ACC112 (cell line): Measurements from ENCODE around the gene TNRC6C.

Experiments used
- H2AFZ ChIP-seq: fragments of 200-600 bp; sonication (generic); one replicate; pipeline ENCODE4 v1.6.0; 2017; ENCODE audit warnings: antibody characterized with exemption, low read length; ENCODE audit not compliant: unreplicated experiment
- H3K27ac ChIP-seq: fragments of 200-600 bp; sonication (generic); 2 replicates; pipeline ENCODE4 v1.5.1; 2014; ENCODE audit warnings: low read depth, mild to moderate bottlenecking, antibody characterized with exemption, low read length, moderate library complexity
- H3K27me3 ChIP-seq: fragments of 200-600 bp; sonication (generic); 2 replicates; pipeline ENCODE4 v1.6.1; 2014; ENCODE audit warnings: mild to moderate bottlenecking, antibody characterized with exemption, low read length, moderate library complexity, mixed read lengths; ENCODE audit not compliant: insufficient read depth
- H3K36me3 ChIP-seq: fragments of 200-600 bp; sonication (generic); 2 replicates; pipeline ENCODE4 v1.6.1; 2016; ENCODE audit warnings: mild to moderate bottlenecking, antibody characterized with exemption, low read length, moderate library complexity, mixed read lengths; ENCODE audit not compliant: insufficient read depth
- H3K4me1 ChIP-seq: fragments of 200-600 bp; sonication (generic); one replicate; pipeline ENCODE4 v1.6.1; 2016; ENCODE audit warnings: low read length, mixed read lengths; ENCODE audit not compliant: insufficient read depth, unreplicated experiment, control insufficient read depth
- H3K4me3 ChIP-seq: fragments of 200-600 bp; sonication (generic); 2 replicates; pipeline ENCODE4 v1.5.1; 2014; ENCODE audit warnings: mild to moderate bottlenecking, low read depth, low read length
- H3K79me2 ChIP-seq: fragments of 200-600 bp; sonication (generic); one replicate; pipeline ENCODE4 v1.6.0; 2016; ENCODE audit warnings: low read length; ENCODE audit not compliant: control insufficient read depth, unreplicated experiment, insufficient read depth

Gene TNRC6C

GRCh38 chr17:78046923-78047322 is 88.4 kb downstream of the TNRC6C start:
- Histone ChIP-seq H3K4me3 (no peak overlapping the region), H2AFZ (no peak overlapping the region), H3K27ac (no peak overlapping the region), H3K36me3 (0 out of 2 replicates have a peak, but pooled peaks cover 15% of the 10 kb centered on the region), H3K4me1 (peaks cover 5% of the 10 kb centered on the region), H3K79me2 (peaks cover 4% of the 10 kb centered on the region), H3K27me3 (no peaks in the 10 kb centered on the region)

- Histone ChIP-seq H3K36me3 (0 out of 2 replicates have a peak, but pooled peaks cover 15% of the 10 kb centered on the region), H2AFZ (no peak overlapping the region)
Measured at GRCh38 chr17:78048346-78049292, 90.1 kb downstream of the TNRC6C start.

GRCh38 chr17:78049609-78050008 is 91.1 kb downstream of the TNRC6C start:
- Histone ChIP-seq H2AFZ (no peak overlapping the region), H3K36me3 (0 out of 2 replicates have a peak, but pooled peaks cover 15% of the 10 kb centered on the region), H3K4me3 (no peak overlapping the region), H3K4me1 (peaks cover 6% of the 10 kb centered on the region), H3K27ac (no peak overlapping the region), H3K27me3 (no peaks in the 10 kb centered on the region), H3K79me2 (no peaks in the 10 kb centered on the region)

More at GRCh38 chr17:78048346-78049292, 90.1 kb downstream of the TNRC6C start:
- Histone ChIP-seq H3K4me1 (peaks cover 2% of the 10 kb centered on the region), H3K27ac (no peak overlapping the region), H3K27me3 (no peaks in the 10 kb centered on the region), H3K79me2 (no peaks in the 10 kb centered on the region), H3K4me3 (no peak overlapping the region)

- no peak overlapping the region for H3K4me3 ChIP-seq
Measured at GRCh38 chr17:78051186-78051972, 92.9 kb downstream of the TNRC6C start.

GRCh38 chr17:78053777-78054468 is 95.4 kb downstream of the TNRC6C start:
- Histone ChIP-seq H3K27ac (no peak overlapping the region), H3K79me2 (no peaks in the 10 kb centered on the region), H3K36me3 (0 out of 2 replicates have a peak, but pooled peaks cover 10% of the 10 kb centered on the region)

More at GRCh38 chr17:78051186-78051972, 92.9 kb downstream of the TNRC6C start:
- 0 out of 2 replicates have a peak, but pooled peaks cover 13% of the 10 kb centered on the region for H3K36me3 ChIP-seq
- no peak overlapping the region for H2AFZ ChIP-seq
- no peaks in the 10 kb centered on the region for H3K27me3 ChIP-seq
- H3K79me2 ChIP-seq = no peaks in the 10 kb centered on the region
- no peak overlapping the region for H3K27ac ChIP-seq
- H3K4me1 ChIP-seq = peaks cover 6% of the 10 kb centered on the region

GRCh38 chr17:78057113-78057740 is 98.7 kb downstream of the TNRC6C start:
- H3K36me3 ChIP-seq = no peaks in the 10 kb centered on the region
- H3K4me3 ChIP-seq = no peak overlapping the region
- H3K27ac ChIP-seq = no peak overlapping the region
- no peak overlapping the region for H2AFZ ChIP-seq
- H3K27me3 ChIP-seq = no peaks in the 10 kb centered on the region
- peaks cover 6% of the 10 kb centered on the region for H3K4me1 ChIP-seq
- H3K79me2 ChIP-seq = no peaks in the 10 kb centered on the region

More at GRCh38 chr17:78053777-78054468, 95.4 kb downstream of the TNRC6C start:
- no peak overlapping the region for H3K4me3 ChIP-seq
- no peak overlapping the region for H2AFZ ChIP-seq
- H3K4me1 ChIP-seq = peaks cover 6% of the 10 kb centered on the region
- H3K27me3 ChIP-seq = no peaks in the 10 kb centered on the region

- no peak overlapping the region for H2AFZ ChIP-seq
- H3K27me3 ChIP-seq = no peaks in the 10 kb centered on the region
- H3K79me2 ChIP-seq = no peaks in the 10 kb centered on the region
- H3K4me3 ChIP-seq = no peak overlapping the region
- no peak overlapping the region for H3K27ac ChIP-seq
- peaks cover 6% of the 10 kb centered on the region for H3K4me1 ChIP-seq
- no peaks in the 10 kb centered on the region for H3K36me3 ChIP-seq
Measured at GRCh38 chr17:78058001-78058400, 99.5 kb downstream of the TNRC6C start.

- no peaks in the 10 kb centered on the region for H3K36me3 ChIP-seq
- H2AFZ ChIP-seq = no peak overlapping the region
- peaks cover 3% of the 10 kb centered on the region for H3K4me1 ChIP-seq
- H3K79me2 ChIP-seq = no peaks in the 10 kb centered on the region
- H3K27ac ChIP-seq = no peak overlapping the region
- H3K4me3 ChIP-seq = no peak overlapping the region
- H3K27me3 ChIP-seq = no peaks in the 10 kb centered on the region
Measured at GRCh38 chr17:78058581-78058980, 100.1 kb downstream of the TNRC6C start.

- Histone ChIP-seq H3K27ac (no peak overlapping the region), H3K36me3 (no peaks in the 10 kb centered on the region), H3K79me2 (no peaks in the 10 kb centered on the region), H3K27me3 (no peaks in the 10 kb centered on the region), H3K4me1 (no peaks in the 10 kb centered on the region), H3K4me3 (no peak overlapping the region), H2AFZ (no peak overlapping the region)
Measured at GRCh38 chr17:78062596-78062995, 104.1 kb downstream of the TNRC6C start.

- Histone ChIP-seq H2AFZ (no peak overlapping the region), H3K79me2 (no peaks in the 10 kb centered on the region), H3K4me3 (no peak overlapping the region), H3K27me3 (no peaks in the 10 kb centered on the region), H3K36me3 (peaks cover 3% of the 10 kb centered on the region; the same call in 1 of the 2 replicates), H3K4me1 (no peaks in the 10 kb centered on the region), H3K27ac (no peak overlapping the region)
Measured at GRCh38 chr17:78063489-78063888, 105.0 kb downstream of the TNRC6C start.
